MM.1S (cell line): Measurements from ENCODE around the gene KAT7.

ENCODE experiments used
- CTCF ChIP-seq: fragments of 300-600 bp; sonication (generic); IDR thresholded peaks from 2 replicates; pipeline ENCODE4 v1.5.1; 2016; ENCODE audit warnings: antibody characterized with exemption, low read length, mixed read lengths
- EZH2 ChIP-seq: fragments of 300-600 bp; sonication (generic); optimal IDR thresholded peaks from 2 replicates; pipeline ENCODE3; 2017; ENCODE audit warnings: low read depth, mild to moderate bottlenecking, antibody characterized with exemption, low read length, mixed read lengths

GRCh38 chr17:49787884-49788477 is 500 bp upstream of the KAT7 start:
- TF ChIP-seq EZH2 (no peak), CTCF (no peak)
